ENCODE results near the gene MAP3K7CL.
A peak's percentile ranks its signal among the peaks of the same experiment; 100 is the strongest.

The MAP3K7CL gene

GRCh38 chr21:29179503-29179902 lies 49.1 kb downstream of the MAP3K7CL start:
- H3K4me3 ChIP-seq (ENCODE audit: low read depth, low read length) = no peak overlapping the region
- no peak for DNase-seq (ENCODE audit: low read depth)
- TF ChIP-seq POLR2A (IDR thresholded peaks at IDR 0.05; ENCODE audit: extremely low read depth, insufficient read length) = no peak
- TF ChIP-seq, protein P1, sequence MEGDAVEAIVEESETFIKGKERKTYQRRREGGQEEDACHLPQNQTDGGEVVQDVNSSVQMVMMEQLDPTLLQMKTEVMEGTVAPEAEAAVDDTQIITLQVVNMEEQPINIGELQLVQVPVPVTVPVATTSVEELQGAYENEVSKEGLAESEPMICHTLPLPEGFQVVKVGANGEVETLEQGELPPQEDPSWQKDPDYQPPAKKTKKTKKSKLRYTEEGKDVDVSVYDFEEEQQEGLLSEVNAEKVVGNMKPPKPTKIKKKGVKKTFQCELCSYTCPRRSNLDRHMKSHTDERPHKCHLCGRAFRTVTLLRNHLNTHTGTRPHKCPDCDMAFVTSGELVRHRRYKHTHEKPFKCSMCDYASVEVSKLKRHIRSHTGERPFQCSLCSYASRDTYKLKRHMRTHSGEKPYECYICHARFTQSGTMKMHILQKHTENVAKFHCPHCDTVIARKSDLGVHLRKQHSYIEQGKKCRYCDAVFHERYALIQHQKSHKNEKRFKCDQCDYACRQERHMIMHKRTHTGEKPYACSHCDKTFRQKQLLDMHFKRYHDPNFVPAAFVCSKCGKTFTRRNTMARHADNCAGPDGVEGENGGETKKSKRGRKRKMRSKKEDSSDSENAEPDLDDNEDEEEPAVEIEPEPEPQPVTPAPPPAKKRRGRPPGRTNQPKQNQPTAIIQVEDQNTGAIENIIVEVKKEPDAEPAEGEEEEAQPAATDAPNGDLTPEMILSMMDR (IDR thresholded peaks at IDR 0.05; ENCODE audit: low read depth, low read length) = no peak
- TF ChIP-seq MYC (IDR thresholded peaks at IDR 0.05; ENCODE audit: low read depth, low read length) = no peak
- TF ChIP-seq, protein P2, sequence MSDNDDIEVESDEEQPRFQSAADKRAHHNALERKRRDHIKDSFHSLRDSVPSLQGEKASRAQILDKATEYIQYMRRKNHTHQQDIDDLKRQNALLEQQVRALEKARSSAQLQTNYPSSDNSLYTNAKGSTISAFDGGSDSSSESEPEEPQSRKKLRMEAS (IDR thresholded peaks at IDR 0.05; ENCODE audit: low read depth, low read length) = no peak

- DNase-seq (ENCODE audit: low read depth) = no peak
- no peak overlapping the region for H3K4me3 ChIP-seq (ENCODE audit: low read depth, low read length)
These were observed 51.5 kb downstream of the MAP3K7CL start for GRCh38 chr21:29181799-29182470.

DNA sequence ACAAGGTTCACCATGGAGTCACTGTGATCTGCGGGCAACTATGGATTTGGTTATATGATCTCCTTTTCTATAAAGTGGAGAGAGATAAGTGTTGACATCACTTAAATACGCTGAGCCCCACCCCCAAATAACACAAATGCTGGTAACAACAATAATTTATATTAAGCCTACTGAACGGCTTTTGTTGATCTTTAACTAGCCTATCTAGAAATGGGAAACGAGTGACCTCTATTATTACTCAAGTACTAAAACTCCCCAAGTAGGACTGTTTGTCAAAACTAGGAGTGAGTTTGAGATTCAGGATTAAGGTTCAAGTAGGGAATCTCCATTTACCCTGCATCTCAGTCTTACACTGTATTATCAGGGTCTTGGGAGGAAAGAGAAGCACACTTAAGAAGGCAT lies 52.2 kb downstream of the MAP3K7CL start:
- no peak for DNase-seq (ENCODE audit: low read depth)
- no peak overlapping the region for H3K4me3 ChIP-seq (ENCODE audit: low read depth, low read length)
- TF ChIP-seq, protein P1 (IDR thresholded peaks at IDR 0.05; ENCODE audit: low read depth, low read length) = no peak
- TF ChIP-seq, protein P2 (IDR thresholded peaks at IDR 0.05; ENCODE audit: low read depth, low read length) = no peak
- TF ChIP-seq MYC (IDR thresholded peaks at IDR 0.05; ENCODE audit: low read depth, low read length) (no peak), POLR2A (IDR thresholded peaks at IDR 0.05; ENCODE audit: extremely low read depth, insufficient read length) (no peak)

More at GRCh38 chr21:29181799-29182470, 51.5 kb downstream of the MAP3K7CL start:
- TF ChIP-seq, protein P2 (IDR thresholded peaks at IDR 0.05; ENCODE audit: low read depth, low read length) = no peak
- TF ChIP-seq MYC (IDR thresholded peaks at IDR 0.05; ENCODE audit: low read depth, low read length) (no peak), POLR2A (IDR thresholded peaks at IDR 0.05; ENCODE audit: extremely low read depth, insufficient read length) (no peak)
- TF ChIP-seq, protein P1 (IDR thresholded peaks at IDR 0.05; ENCODE audit: low read depth, low read length) = no peak

DNA sequence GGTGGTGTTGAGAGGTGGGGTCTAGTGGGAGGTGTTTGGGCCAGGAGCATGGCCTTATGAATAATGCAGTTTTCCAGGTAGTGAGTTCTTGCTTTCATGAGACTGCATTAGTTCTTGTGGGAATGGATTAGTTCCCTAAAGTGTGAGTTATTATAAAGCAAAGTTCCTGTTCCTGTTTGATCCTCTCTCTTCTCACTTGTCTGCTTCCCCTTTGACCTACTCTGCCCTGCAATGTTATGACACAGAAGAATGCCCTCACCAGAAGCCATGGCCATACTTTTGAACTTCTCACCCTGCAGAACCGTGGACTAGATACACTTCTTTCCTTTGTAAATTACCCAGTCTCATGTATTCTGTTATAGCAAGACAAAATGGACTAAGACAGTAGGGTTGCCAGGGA lies 53.6 kb downstream of the MAP3K7CL start:
- peak; percentile 60 for DNase-seq (ENCODE audit: low read depth)
- TF ChIP-seq POLR2A (IDR thresholded peaks at IDR 0.05; ENCODE audit: extremely low read depth, insufficient read length) (no peak), MYC (IDR thresholded peaks at IDR 0.05; ENCODE audit: low read depth, low read length) (no peak)
- TF ChIP-seq, protein P2 (IDR thresholded peaks at IDR 0.05; ENCODE audit: low read depth, low read length) = no peak
- TF ChIP-seq, protein P1 (IDR thresholded peaks at IDR 0.05; ENCODE audit: low read depth, low read length) = no peak
- no peak overlapping the region for H3K4me3 ChIP-seq (ENCODE audit: low read depth, low read length)

DNA sequence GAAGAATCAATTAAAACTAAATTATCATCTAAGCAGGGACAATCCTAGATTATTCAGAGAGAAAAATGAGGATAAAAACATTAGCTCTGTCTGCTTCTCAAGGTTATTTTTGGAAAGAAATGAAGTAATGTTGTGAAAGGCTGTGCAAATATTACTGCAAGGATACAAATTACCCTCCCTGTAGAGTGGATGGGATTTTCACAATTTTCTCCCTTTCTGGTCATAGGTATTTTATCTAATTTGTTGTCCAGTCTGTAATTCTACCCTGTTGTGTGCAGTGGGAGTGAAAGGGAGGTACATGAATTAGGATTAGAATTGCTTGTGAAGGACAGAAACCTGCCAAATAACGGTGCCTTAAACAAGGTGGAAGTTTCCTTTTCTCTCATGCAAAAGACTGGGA lies 54.7 kb downstream of the MAP3K7CL start:
- DNase-seq (ENCODE audit: low read depth) = no peak
- TF ChIP-seq, protein P1 (IDR thresholded peaks at IDR 0.05; ENCODE audit: low read depth, low read length) = no peak
- TF ChIP-seq POLR2A (IDR thresholded peaks at IDR 0.05; ENCODE audit: extremely low read depth, insufficient read length) (no peak), MYC (IDR thresholded peaks at IDR 0.05; ENCODE audit: low read depth, low read length) (no peak)
- TF ChIP-seq, protein P2 (IDR thresholded peaks at IDR 0.05; ENCODE audit: low read depth, low read length) = no peak

More for the DNA sequence above, 54.7 kb downstream of the MAP3K7CL start:
- no peak overlapping the region for H3K4me3 ChIP-seq (ENCODE audit: low read depth, low read length)

All from NB4 (cell line).